HepG2 (cell line): ENCODE results near the gene BRSK2. TPM values are rescaled to one million over a fixed set of nuclear protein-coding genes. Genes with fewer than 3 reads are reported as not detected.

ENCODE experiments used
- ATAC-seq: fragments of 200-7000 bp; cut with Tn5 transposase; 3 replicates; pipeline ENCODE4 v1.9.1; 2020; ENCODE audit warnings: mild to moderate bottlenecking, moderate library complexity
- BruUV-seq: library from RNA; stranded (reverse); fragments of 400-500 nt; replicated peaks from 2 replicates; lab custom pipeline; 2021; lab: Mats Ljungman, UMichigan
- CTCF ChIA-PET: fragments of 300-600 bp; formaldehyde crosslinking; extraction: SDS; loops from one replicate; lab custom pipeline; 2021; ENCODE audit warnings: low total read pairs, inconsistent platforms, low intra/inter-chr PET ratio; lab: Yijun Ruan, JAX
- POLR2A ChIA-PET: fragments of 350-600 bp; sonication (Branson Sonifier 250); formaldehyde crosslinking; loops from one replicate; lab custom pipeline; 2020; ENCODE audit warnings: antibody characterized with exemption, inconsistent platforms; lab: Yijun Ruan, JAX
- DNase-seq: peaks from one replicate; pipeline ENCODE4 v3.0.0-alpha.2; 2015; ENCODE audit warnings: low spot score
- FAIRE-seq: peaks from 3 replicates; lab custom pipeline; 2011; peaks lifted over from hg19 to GRCh38; lab: Jason Lieb, UNC
- H2AFZ ChIP-seq: one replicate; pipeline ENCODE4 v1.6.1; 2011; ENCODE audit warnings: low read length, inconsistent platforms
- H3K27ac ChIP-seq: fragments of 300-600 bp; 3 replicates; pipeline ENCODE4 v1.8.0; 2011; ENCODE audit warnings: mixed run types, mild to moderate bottlenecking, mixed read lengths, low read length, inconsistent platforms; ENCODE audit not compliant: insufficient read depth; ENCODE audit errors: extremely low read length
- H3K27me3 ChIP-seq, 2 experiments: fragments of 200-600 bp in 1 of 2; 2 replicates in 1 of 2; 3 replicates in 1 of 2; pipeline versions ENCODE4 v1.6.0 to v1.8.0; 2011; ENCODE audit warnings: low read length in 2 of 2, mild to moderate bottlenecking in 2 of 2, moderate library complexity in 2 of 2, inconsistent platforms in 1 of 2; ENCODE audit not compliant: insufficient read depth in 2 of 2, control insufficient read depth in 1 of 2
- H3K36me3 ChIP-seq, 2 experiments: fragments of 200-600 bp in 1 of 2; replicated peaks in 1 of 2; 2 replicates in 1 of 2; 3 replicates in 1 of 2; pipeline versions ENCODE4 v1.5.1 to v1.8.0; 2011; ENCODE audit warnings: low read length in 2 of 2, inconsistent platforms in 1 of 2; ENCODE audit not compliant: insufficient read depth in 2 of 2, control insufficient read depth in 1 of 2
- H3K4me1 ChIP-seq: 2 replicates; pipeline ENCODE4 v1.5.1; 2012; ENCODE audit warnings: low read length, inconsistent platforms; ENCODE audit not compliant: insufficient read depth
- H3K4me2 ChIP-seq: 2 replicates; pipeline ENCODE4 v1.6.0; 2011; ENCODE audit warnings: low read depth, low read length, inconsistent platforms
- H3K4me3 ChIP-seq, 3 experiments: fragments of 200-600 bp in 1 of 3; sonication (generic), shearing (Covaris generic) in 1 of 3; replicated peaks in 1 of 3; 2 replicates each; pipeline ENCODE4 v1.5.1; 2011 to 2016; ENCODE audit warnings: low read length in 3 of 3, inconsistent platforms in 2 of 3, low read depth in 2 of 3, mild to moderate bottlenecking in 2 of 3, control low read depth in 1 of 3, mixed read lengths in 1 of 3; ENCODE audit not compliant: insufficient read depth in 1 of 3
- H3K79me2 ChIP-seq: one replicate; pipeline ENCODE4 v1.6.1; 2011; ENCODE audit warnings: low read length, inconsistent platforms; ENCODE audit not compliant: insufficient read depth
- H3K9ac ChIP-seq: 2 replicates; pipeline ENCODE4 v1.6.0; 2011; ENCODE audit warnings: mild to moderate bottlenecking, low read depth, low read length, inconsistent platforms; ENCODE audit not compliant: insufficient read depth
- H3K9me3 ChIP-seq: 2 replicates; pipeline ENCODE4 v1.5.1; 2012; ENCODE audit warnings: mild to moderate bottlenecking, low read length
- H4K20me1 ChIP-seq: 2 replicates; pipeline ENCODE4 v1.6.0; 2011; ENCODE audit warnings: inconsistent platforms, mild to moderate bottlenecking, low read length, moderate library complexity; ENCODE audit not compliant: insufficient read depth
- BRF2 ChIP-seq: sonication (generic); formaldehyde crosslinking; IDR thresholded peaks from 2 replicates; pipeline ENCODE4 v1.8.1; 2022; ENCODE audit warnings: mild to moderate bottlenecking, missing genetic modification reagents
- POLR2AphosphoS5 ChIP-seq: IDR thresholded peaks from 2 replicates; pipeline ENCODE4 v1.6.1; 2012; ENCODE audit warnings: low read depth, low read length
- ZNF264 ChIP-seq: sonication (generic); formaldehyde crosslinking; IDR thresholded peaks from 2 replicates; pipeline ENCODE4 v1.4.0; 2020; ENCODE audit warnings: missing genetic modification reagents
- ZNF777 ChIP-seq: sonication (generic); formaldehyde crosslinking; IDR thresholded peaks from 2 replicates; pipeline ENCODE4 v1.4.0; 2020; ENCODE audit warnings: missing genetic modification reagents
- WGBS: methylation state at CpG from one replicate; pipeline ENCODE4 v1.1.6; 2017; ENCODE audit warnings: low lambda C conversion rate; 5-methylcytosine and 5-hydroxymethylcytosine counted together
- in situ Hi-C: cut with HindIII; loops from 2 replicates; pipeline ENCODE4 v1.10.0; 2017; ENCODE audit warnings: low pct_unique_long_range_greater_than_20kb; ENCODE audit not compliant: extremely low pct_ligation_motif_present
- intact Hi-C: fragments of 100-400 bp; cut with micrococcal nuclease; formaldehyde crosslinking; loops from one replicate; pipeline ENCODE4 v1.10.0; 2022; ENCODE audit not compliant: unreplicated experiment
- polyA plus RNA-seq, 8 experiments: library from polyadenylated mRNA; depleted of rRNA in 3 of 8; stranded (reverse) in 7 of 8; unstranded in 1 of 8; fragments of >200 nt; fragmentation: Illumina TruSeq in 4 of 8; extraction: Trizol in 4 of 8; gene quantifications; 2 replicates each; pipeline versions ENCODE4 v1.2.1 to v1.2.3, GENCODE V29; 2011 to 2016; ENCODE audit warnings: low read depth in 4 of 8, missing spikeins in 1 of 8, mixed read lengths in 1 of 8; ENCODE audit not compliant: insufficient read depth in 1 of 8
- total RNA-seq, 5 experiments: library from RNA; depleted of rRNA; stranded (reverse); fragments of >200 nt; fragmentation: Illumina TruSeq; extraction: Trizol; gene quantifications; 2 replicates each; pipeline ENCODE4 v1.2.3, GENCODE V29; 2016; ENCODE audit warnings: low read depth in 1 of 5
- TF ChIP-seq, protein P1 (sequence below): sonication (generic); formaldehyde crosslinking; IDR thresholded peaks from 2 replicates; pipeline ENCODE4 v1.5.0; 2020; ENCODE audit warnings: missing genetic modification reagents

BRSK2 gene
- total and polyA plus RNA-seq, 2 of the 13 experiments (the other 11 are each of a cell fraction or from before 2014, with no cell fraction given), result 0.74 to 1.1 TPM

DNA sequence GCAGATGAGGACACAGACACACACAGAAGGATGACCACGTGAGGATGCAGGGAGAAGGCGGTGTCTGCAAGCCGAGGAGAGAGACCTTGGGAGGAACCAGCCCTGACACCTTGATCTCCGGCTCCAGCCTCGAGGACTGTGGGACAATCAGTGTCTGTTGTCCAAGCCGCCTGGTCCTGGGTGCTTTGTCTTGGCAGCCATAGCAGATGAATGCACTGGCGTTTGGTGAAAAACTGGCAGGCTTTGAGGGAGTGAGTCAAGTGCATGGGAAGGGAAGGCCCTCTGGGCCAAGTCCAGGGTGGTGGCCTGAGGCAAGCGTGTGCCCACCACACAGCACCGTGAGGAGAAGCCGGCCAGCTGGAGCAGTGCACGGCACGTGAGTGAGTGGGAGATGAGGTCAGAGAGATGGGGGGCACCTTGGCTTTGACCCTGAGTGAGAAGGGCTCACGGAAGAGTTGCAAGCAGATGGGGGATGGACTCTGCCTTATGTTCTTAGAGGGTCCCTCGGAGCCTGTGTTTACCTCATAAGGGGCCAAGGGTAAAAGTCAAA lies 12.4 kb upstream of the BRSK2 start:
- in situ Hi-C loops, result no loop called here
- no peaks in the 10 kb centered on the region for H4K20me1 ChIP-seq

More for the DNA sequence above, 12.4 kb upstream of the BRSK2 start:
- CTCF ChIA-PET, result no interaction called here
- Histone ChIP-seq H3K9me3 (no peaks in the 10 kb centered on the region), H3K36me3 (no peaks in the 10 kb centered on the region), H3K4me1 (no peaks in the 10 kb centered on the region), H3K9ac (no peak overlapping the region), H2AFZ (no peak overlapping the region), H3K4me2 (no peak overlapping the region), H3K27ac (no peak overlapping the region), H3K79me2 (no peaks in the 10 kb centered on the region), H3K27me3 (peaks cover 9 to 66% of the 10 kb centered on the region in 2 experiments; a peak in 4 of 5 replicates), H3K4me3 (no peak overlapping the region)
- no peak for TF ChIP-seq BRF2 (CRISPR knock-in tag)
- TF ChIP-seq, protein P1, sequence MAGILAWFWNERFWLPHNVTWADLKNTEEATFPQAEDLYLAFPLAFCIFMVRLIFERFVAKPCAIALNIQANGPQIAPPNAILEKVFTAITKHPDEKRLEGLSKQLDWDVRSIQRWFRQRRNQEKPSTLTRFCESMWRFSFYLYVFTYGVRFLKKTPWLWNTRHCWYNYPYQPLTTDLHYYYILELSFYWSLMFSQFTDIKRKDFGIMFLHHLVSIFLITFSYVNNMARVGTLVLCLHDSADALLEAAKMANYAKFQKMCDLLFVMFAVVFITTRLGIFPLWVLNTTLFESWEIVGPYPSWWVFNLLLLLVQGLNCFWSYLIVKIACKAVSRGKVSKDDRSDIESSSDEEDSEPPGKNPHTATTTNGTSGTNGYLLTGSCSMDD (CRISPR knock-in tag), result no peak
- TF ChIP-seq ZNF777 (CRISPR knock-in tag), result no peak
- TF ChIP-seq ZNF264 (CRISPR knock-in tag), result no peak
- TF ChIP-seq POLR2AphosphoS5, result no peak
- DNase-seq (no peak), ATAC-seq (no peak), FAIRE-seq (no peak)
- intact Hi-C loops, result no loop called here
- BruUV-seq, result no TSS peak
- WGBS, result 17% methylated on average over 14 of the region's 14 CpGs
- POLR2A ChIA-PET, result no interaction called here
